AG10803 (cell line): ENCODE results near the gene TNFRSF25.

Source experiments
- DNase-seq: peaks from one replicate; pipeline ENCODE4 v3.0.0; 2010; ENCODE audit warnings: low read depth
- H3K4me3 ChIP-seq: 2 replicates; pipeline ENCODE4 v1.5.1; 2011; ENCODE audit warnings: mild to moderate bottlenecking, low read length, control low read depth
- TF ChIP-seq, protein P1 (sequence below): conservative IDR thresholded peaks from 2 replicates; pipeline ENCODE4 v1.5.1; 2011; ENCODE audit warnings: mild to moderate bottlenecking, low read length, control low read depth, inconsistent platforms

Gene TNFRSF25

DNA sequence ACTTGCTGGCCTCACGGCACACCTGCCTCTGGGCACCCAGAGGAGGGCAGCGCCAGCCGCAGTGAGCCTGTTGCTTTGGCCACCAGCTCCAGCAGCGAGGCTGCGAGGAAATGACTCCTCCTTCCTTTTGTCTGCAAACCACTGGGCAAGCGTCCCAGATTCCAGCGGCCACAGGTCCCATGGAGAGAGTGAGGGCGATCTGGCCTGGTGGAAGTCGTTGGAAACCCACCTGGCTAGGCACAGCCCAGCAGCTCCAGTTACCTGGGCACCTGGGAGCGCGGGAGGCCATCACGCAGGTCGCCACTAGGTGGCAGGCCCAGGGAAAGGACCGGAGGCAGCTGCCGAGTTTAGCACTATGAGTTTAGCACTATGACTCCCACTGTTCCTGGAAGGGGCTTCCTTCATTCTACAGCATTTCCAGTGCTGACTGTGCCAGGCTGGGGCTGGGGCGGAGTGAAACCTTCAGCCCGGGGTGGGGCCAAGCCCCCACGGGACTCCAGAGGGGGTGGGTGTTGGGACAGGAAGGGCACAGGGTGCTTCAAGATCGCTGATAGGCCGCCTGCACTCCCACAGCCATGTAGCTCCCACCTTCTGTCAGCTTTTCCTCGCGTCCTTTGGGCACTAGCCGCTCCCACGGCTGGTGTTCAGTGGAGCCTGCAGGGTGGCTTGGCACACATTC, 42.5 kb downstream of the TNFRSF25 start:
- DNase-seq, result peak; percentile 51
- TF ChIP-seq, protein P1, sequence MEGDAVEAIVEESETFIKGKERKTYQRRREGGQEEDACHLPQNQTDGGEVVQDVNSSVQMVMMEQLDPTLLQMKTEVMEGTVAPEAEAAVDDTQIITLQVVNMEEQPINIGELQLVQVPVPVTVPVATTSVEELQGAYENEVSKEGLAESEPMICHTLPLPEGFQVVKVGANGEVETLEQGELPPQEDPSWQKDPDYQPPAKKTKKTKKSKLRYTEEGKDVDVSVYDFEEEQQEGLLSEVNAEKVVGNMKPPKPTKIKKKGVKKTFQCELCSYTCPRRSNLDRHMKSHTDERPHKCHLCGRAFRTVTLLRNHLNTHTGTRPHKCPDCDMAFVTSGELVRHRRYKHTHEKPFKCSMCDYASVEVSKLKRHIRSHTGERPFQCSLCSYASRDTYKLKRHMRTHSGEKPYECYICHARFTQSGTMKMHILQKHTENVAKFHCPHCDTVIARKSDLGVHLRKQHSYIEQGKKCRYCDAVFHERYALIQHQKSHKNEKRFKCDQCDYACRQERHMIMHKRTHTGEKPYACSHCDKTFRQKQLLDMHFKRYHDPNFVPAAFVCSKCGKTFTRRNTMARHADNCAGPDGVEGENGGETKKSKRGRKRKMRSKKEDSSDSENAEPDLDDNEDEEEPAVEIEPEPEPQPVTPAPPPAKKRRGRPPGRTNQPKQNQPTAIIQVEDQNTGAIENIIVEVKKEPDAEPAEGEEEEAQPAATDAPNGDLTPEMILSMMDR, result peak; percentile 43
- no peak overlapping the region for H3K4me3 ChIP-seq

DNA sequence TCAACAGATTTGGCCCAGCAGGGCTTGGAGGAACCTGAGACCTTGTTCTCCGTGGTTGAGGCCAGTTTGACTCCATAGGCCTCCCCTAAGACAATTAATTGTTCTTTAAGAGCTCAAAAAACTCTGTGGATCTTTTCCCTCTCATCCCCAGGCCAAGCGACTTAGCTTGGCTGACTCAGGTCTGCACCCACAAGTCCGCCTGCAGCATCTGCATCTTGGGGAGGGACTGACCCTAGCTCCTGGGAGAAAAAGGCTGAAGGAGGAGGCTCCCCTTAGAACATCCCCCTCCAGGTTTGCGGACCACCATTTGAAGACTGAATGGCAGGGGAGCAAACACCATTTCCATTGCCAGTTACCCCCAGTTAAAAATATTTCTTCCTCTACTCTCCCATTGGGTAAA, 44.7 kb downstream of the TNFRSF25 start:
- TF ChIP-seq, protein P1, result no peak
- H3K4me3 ChIP-seq, result no peak overlapping the region
- no peak for DNase-seq

DNA sequence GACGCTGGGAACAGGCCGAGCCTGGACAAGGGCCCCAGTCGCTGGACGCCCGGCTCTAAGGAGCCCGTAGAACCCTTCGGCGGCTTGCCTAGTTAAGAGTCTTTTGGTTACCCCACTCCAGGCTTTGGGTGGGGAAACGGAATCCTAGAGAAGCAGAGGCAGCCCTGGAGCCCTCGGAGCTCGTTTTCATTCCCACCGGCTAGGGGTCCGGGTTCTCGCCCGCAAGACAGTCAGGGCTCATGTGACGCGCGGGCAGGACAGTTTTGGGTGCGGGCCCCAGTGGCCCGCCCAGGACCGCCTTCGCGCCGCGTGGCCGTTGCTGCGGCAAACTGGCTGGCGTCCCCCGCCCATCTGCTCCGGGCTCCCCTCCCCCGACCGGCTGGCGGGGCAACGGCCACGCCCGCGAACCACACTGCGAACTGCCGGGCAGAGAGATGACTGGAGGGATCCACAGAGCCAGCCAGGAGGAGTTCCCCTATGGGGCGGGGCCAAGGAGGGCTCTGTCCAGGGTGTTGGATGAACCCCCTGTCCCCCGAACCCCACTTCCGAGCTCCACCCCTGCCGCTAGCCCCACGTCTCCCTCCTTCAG, 45.4 kb downstream of the TNFRSF25 start:
- TF ChIP-seq, protein P1, result no peak
- no peak for DNase-seq
- H3K4me3 ChIP-seq, result no peak overlapping the region

DNA sequence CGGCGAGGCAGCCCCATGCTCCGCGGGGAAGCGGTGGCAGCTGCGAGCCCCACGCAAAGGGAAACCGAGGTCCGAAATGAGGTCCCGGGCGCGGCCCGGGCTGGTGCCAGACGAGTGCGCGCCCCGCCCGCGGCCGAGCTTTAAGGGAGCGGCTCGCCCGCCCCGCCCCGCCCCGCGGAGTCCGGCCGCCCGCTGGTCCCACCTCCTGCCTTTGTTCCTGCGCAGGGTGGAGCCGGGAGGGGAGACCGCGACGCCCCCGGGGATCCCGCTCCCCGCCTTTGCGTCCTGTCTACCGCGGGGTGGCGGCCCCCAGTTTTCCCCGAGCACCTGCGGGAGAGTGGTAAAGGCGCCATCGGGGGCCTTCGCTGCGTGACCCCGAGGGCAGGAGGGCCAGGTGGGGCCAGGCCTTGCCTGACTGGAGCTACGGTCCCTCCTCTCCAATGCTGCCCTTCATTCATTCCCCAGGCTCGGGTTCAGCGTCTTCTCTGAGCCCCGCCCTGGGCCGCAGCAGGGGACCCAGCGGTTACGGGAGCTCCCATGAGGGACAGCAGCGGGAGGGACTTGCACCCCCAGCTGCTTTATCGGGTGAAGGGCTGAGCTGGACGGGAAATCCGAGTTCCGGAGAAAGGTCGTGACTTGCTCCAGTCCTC, 46.0 kb downstream of the TNFRSF25 start, which contains the start of gene HES2:
HES2 (minus strand) TSS at position 116 of the 650 bp plus-strand sequence; CDS start at position 17, 99 bp downstream.
- DNase-seq, result no peak
- H3K4me3 ChIP-seq, result no peak within 1 kb of the TSS
- TF ChIP-seq, protein P1, result no peak

DNA sequence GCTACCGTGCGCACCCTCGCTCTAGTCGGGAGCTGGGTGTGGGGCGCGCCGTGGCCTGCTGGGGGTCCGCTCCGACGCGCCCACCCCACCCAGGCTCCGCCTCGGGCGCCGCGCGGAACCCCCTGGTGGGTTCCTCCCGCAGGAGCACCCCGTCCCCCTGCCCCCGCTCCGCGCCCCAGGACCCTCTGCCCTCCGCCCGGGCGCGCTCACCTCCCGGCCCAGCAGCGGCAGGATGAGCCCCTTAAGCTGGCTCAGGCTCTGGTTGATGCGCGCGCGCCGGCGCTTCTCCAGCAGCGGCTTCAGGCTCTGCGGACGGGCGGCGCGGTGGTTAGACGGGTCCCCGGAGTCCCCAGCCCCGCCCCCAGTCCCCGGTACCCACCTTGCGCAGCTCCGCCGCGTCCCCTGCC, 46.6 kb downstream of the TNFRSF25 start:
- TF ChIP-seq, protein P1, result no peak
- H3K4me3 ChIP-seq, result no peak overlapping the region
- no peak for DNase-seq

DNA sequence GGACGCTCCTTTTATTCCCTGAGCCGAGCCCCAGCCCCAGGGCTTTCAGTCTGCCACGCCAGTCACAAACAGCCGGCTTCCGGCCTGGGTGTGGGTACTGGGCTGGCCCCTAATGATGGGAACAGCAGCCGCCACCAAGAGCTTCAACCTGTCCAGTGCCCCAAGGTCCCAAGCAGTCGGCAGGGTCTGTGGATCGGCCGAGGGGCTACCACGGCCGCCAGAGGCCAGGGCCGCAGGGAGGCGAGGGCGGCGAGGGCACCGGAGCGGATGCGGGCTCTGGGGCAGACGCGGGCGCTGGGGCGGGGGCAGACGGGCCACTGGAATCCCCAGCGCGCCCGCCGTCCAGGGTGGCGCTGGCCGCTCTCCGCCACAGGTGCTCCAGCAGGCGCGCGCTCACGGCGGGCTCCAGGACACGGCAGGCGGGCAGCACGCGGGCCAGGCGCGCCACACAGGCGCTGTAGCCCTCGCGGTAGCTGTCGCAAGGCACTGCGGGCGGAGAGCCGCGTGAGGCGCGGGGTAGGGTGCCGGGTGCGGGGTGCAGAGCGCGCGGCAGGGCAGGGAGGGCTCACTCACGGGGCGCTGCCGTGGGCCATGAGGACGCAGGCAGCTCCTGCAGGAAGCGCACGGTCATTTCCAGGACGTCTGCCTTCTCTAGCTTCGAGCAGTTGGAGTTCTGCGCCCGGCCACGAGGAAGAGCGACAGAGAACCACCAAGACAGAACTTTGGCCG, 47.1 kb downstream of the TNFRSF25 start:
- H3K4me3 ChIP-seq, result no peak overlapping the region
- DNase-seq, result no peak
- TF ChIP-seq, protein P1, result no peak
